HG02642 (cell line): ENCODE data around the gene SCD5.

Experiments
- ATAC-seq: cut with Tn5 transposase; IDR thresholded peaks from one replicate; pipeline ENCODE4 v1.9.1; 2021; ENCODE audit warnings: mild to moderate bottlenecking; ENCODE audit not compliant: unreplicated experiment, poor library complexity

Gene SCD5

GRCh38 chr4:82645936-82646565, 152.5 kb downstream of the SCD5 start:
- no peak for ATAC-seq

- ATAC-seq = no peak
These were observed 153.9 kb downstream of the SCD5 start for GRCh38 chr4:82644734-82645126.

GRCh38 chr4:82643994-82644733, 154.4 kb downstream of the SCD5 start:
- no peak for ATAC-seq

- ATAC-seq = no peak
These were observed 156.3 kb downstream of the SCD5 start for GRCh38 chr4:82642331-82642730.

GRCh38 chr4:82640540-82640939, 158.1 kb downstream of the SCD5 start:
- ATAC-seq = no peak

- no peak for ATAC-seq
These were observed 158.6 kb downstream of the SCD5 start for GRCh38 chr4:82639971-82640370.

GRCh38 chr4:82638479-82638878, 160.1 kb downstream of the SCD5 start:
- no peak for ATAC-seq

GRCh38 chr4:82630079-82630478, 168.5 kb downstream of the SCD5 start:
- no peak for ATAC-seq

GRCh38 chr4:82629238-82630000, 169.2 kb downstream of the SCD5 start:
- ATAC-seq = no peak

- no peak for ATAC-seq
These were observed 172.2 kb downstream of the SCD5 start for GRCh38 chr4:82626251-82626868.

GRCh38 chr4:82624819-82625218, 173.8 kb downstream of the SCD5 start:
- ATAC-seq = no peak

- no peak for ATAC-seq
These were observed 175.4 kb downstream of the SCD5 start for GRCh38 chr4:82623121-82623683.

GRCh38 chr4:82621251-82621650, 177.3 kb downstream of the SCD5 start:
- no peak for ATAC-seq

GRCh38 chr4:82620126-82620735, 178.4 kb downstream of the SCD5 start:
- ATAC-seq = no peak

- no peak for ATAC-seq
These were observed 180.4 kb downstream of the SCD5 start for GRCh38 chr4:82618103-82618720.

GRCh38 chr4:82614838-82615449, 183.7 kb downstream of the SCD5 start:
- no peak for ATAC-seq

GRCh38 chr4:82613121-82613520, 185.5 kb downstream of the SCD5 start:
- no peak for ATAC-seq

- no peak for ATAC-seq
These were observed 186.6 kb downstream of the SCD5 start for GRCh38 chr4:82611982-82612381.

- no peak for ATAC-seq
These were observed 187.1 kb downstream of the SCD5 start for GRCh38 chr4:82611527-82611926.
